ENCODE measurements around the gene EIF2AK3. TPM values are rescaled to one million over a fixed set of nuclear protein-coding genes. Genes with fewer than 3 reads are reported as not detected.

Gene EIF2AK3
- total and polyA plus RNA-seq, 2 of the 8 experiments (the other 6 are each of a cell fraction or from before 2014, with no cell fraction given) = 5.8 to 22.8 TPM

- TF ChIP-seq KDM5A (IDR thresholded peaks at IDR 0.05; ENCODE audit: low read length) = 0 out of 2 replicates have a peak, but pooled peaks have one; percentile 37
- no peak for TF ChIP-seq POU5F1 (IDR thresholded peaks at IDR 0.05; ENCODE audit: low read depth, low read length)
- no peak for TF ChIP-seq CTCF (IDR thresholded peaks at IDR 0.05; ENCODE audit: control extremely low read depth in 1 of 3, insufficient read depth in 1 of 3, low read depth in 1 of 3, low read length in 3 of 3)
- TF ChIP-seq PHF8 (conservative IDR thresholded peaks at IDR 0.05; ENCODE audit: low read depth, low read length) = peak; percentile 77
- peak; percentile 35; the same call in 1 of the 2 replicates for TF ChIP-seq CEBPB (IDR thresholded peaks at IDR 0.05; ENCODE audit: low read depth, low read length)
- TF ChIP-seq CTBP2 (IDR thresholded peaks at IDR 0.05; ENCODE audit: borderline replicate concordance, insufficient read depth, insufficient read length, low read length) = no peak
- peak; percentile 74 for TF ChIP-seq TAF1 (IDR thresholded peaks at IDR 0.05; ENCODE audit: low read depth, low read length)
- peak; percentile 55 to 80; a peak in 3 of 4 replicates for TF ChIP-seq SIN3A (conservative IDR thresholded peaks at IDR 0.05 in 1 of 2, IDR thresholded peaks at IDR 0.05 in 1 of 2; ENCODE audit: low read depth in 1 of 2, low read length in 2 of 2)
- TF ChIP-seq USF2 (IDR thresholded peaks at IDR 0.05; ENCODE audit: low read length) = no peak
- TF ChIP-seq RNF2 (IDR thresholded peaks at IDR 0.05; ENCODE audit: borderline replicate concordance, low read depth, low read length, missing control alignments, poor library complexity, severe bottlenecking) = no peak
- TF ChIP-seq JUN (IDR thresholded peaks at IDR 0.05; ENCODE audit: low read depth, low read length) = no peak
- no peak for TF ChIP-seq BACH1 (IDR thresholded peaks at IDR 0.05; ENCODE audit: low read length)
- TF ChIP-seq MAX (IDR thresholded peaks at IDR 0.05) = no peak
- no peak for TF ChIP-seq FOSL1 (IDR thresholded peaks at IDR 0.05; ENCODE audit: insufficient read depth, low read depth, low read length)
- no peak for TF ChIP-seq ATF2 (IDR thresholded peaks at IDR 0.05; ENCODE audit: low read length)
- peak; percentile 96 for TF ChIP-seq SP2 (IDR thresholded peaks at IDR 0.05; ENCODE audit: low read length)
- TF ChIP-seq CBX8 (IDR thresholded peaks at IDR 0.05; ENCODE audit: borderline replicate concordance, low read depth, low read length) = no peak
Observed at GRCh38 chr2:88627055-88627855, at the start of gene EIF2AK3 (continued).

All from H1 (cell line).